Type B pancreatic cell (in vitro differentiated cells): ENCODE data around the gene INPP5A. TPM values are rescaled to one million over a fixed set of nuclear protein-coding genes. Genes with fewer than 3 reads are reported as not detected.

Experiments used
- DNase-seq: peaks from one replicate; pipeline ENCODE4 v3.0.0; 2021; ENCODE audit warnings: mixed read lengths; ENCODE audit not compliant: unreplicated experiment; ENCODE audit errors: extremely low spot score
- H3K27ac Mint-ChIP-seq: 2 replicates; pipeline ENCODE4 v1.8.0; 2021; ENCODE audit warnings: mild to moderate bottlenecking, mixed read lengths
- H3K27me3 Mint-ChIP-seq: 2 replicates; pipeline ENCODE4 v1.8.0; 2021; ENCODE audit warnings: mixed read lengths
- H3K36me3 Mint-ChIP-seq: 2 replicates; pipeline ENCODE4 v1.8.0; 2021; ENCODE audit warnings: mixed read lengths
- H3K4me1 Mint-ChIP-seq: one replicate; pipeline ENCODE4 v1.8.0; 2021; ENCODE audit warnings: mixed read lengths; ENCODE audit not compliant: unreplicated experiment
- H3K4me3 Mint-ChIP-seq: 2 replicates; pipeline ENCODE4 v1.8.0; 2021; ENCODE audit warnings: mild to moderate bottlenecking, mixed read lengths
- H3K9me3 Mint-ChIP-seq: 2 replicates; pipeline ENCODE4 v1.8.0; 2021; ENCODE audit warnings: mixed read lengths
- total RNA-seq: library from RNA; stranded (reverse); gene quantifications from 2 replicates; pipeline ENCODE4 v1.2.1, GENCODE V29; 2021; ENCODE audit warnings: low replicate concordance
- TF ChIP-seq, protein P1 (sequence below): fragments of 200-600 bp; sonication (generic); conservative IDR thresholded peaks from 2 replicates; pipeline ENCODE4 v1.5.0; 2021; ENCODE audit warnings: antibody characterized with exemption, mild to moderate bottlenecking

INPP5A gene
- total RNA-seq, 1 donor from 2014 or later: 26.6 TPM

- Mint-ChIP-seq H3K27me3 (no peaks in the 10 kb centered on the region), H3K4me3 (no peak overlapping the region), H3K9me3 (no peaks in the 10 kb centered on the region), H3K36me3 (peaks cover 5% of the 10 kb centered on the region), H3K27ac (no peak overlapping the region), H3K4me1 (peaks cover 14% of the 10 kb centered on the region)
- no peak for DNase-seq
- TF ChIP-seq, protein P1, sequence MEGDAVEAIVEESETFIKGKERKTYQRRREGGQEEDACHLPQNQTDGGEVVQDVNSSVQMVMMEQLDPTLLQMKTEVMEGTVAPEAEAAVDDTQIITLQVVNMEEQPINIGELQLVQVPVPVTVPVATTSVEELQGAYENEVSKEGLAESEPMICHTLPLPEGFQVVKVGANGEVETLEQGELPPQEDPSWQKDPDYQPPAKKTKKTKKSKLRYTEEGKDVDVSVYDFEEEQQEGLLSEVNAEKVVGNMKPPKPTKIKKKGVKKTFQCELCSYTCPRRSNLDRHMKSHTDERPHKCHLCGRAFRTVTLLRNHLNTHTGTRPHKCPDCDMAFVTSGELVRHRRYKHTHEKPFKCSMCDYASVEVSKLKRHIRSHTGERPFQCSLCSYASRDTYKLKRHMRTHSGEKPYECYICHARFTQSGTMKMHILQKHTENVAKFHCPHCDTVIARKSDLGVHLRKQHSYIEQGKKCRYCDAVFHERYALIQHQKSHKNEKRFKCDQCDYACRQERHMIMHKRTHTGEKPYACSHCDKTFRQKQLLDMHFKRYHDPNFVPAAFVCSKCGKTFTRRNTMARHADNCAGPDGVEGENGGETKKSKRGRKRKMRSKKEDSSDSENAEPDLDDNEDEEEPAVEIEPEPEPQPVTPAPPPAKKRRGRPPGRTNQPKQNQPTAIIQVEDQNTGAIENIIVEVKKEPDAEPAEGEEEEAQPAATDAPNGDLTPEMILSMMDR: no peak
Observed at GRCh38 chr10:132638130-132638515, 100.5 kb downstream of the INPP5A start.

GRCh38 chr10:132639470-132639869 is 101.9 kb downstream of the INPP5A start:
- Mint-ChIP-seq H3K27ac (no peak overlapping the region), H3K4me1 (peaks cover 14% of the 10 kb centered on the region)
- TF ChIP-seq, protein P1: no peak

DNA sequence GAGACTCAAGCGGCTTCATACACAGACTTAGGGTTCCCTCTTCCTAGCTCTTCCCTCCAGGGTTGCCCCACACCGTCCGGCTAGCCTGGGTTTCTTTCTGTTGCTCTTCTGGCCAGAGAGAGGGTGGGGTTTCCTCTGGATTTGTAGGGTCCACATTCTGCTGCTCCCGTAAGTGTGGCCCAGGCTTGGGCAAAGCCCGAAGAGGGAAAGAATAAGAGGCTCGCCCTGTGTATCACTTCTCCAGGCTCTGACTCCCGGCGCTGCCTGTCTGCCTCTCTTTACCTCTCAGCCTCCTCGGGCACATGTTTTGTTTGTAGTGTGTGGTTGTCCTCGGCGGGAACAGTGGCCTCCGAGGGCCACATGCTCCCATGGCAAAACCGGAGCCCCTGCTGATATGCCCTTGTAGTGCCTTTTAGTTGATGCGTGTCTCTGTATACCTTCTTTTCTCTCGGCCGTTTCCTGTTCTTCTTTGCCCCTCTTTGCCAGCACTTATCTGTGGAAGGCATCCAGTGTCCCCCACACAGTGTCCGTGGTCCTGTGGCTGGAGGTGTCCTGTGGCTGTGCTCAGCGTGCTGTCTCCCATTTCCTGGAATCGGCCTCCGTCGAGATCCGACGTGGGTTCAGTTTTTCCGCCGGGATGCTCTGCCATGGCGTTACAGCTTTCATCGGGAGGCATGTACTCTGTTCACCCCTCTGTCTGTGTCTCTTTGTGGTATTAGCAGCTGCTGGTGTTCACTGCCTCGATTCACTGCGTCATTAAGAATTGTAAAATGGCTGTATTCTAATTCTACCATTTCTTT is 102.9 kb downstream of the INPP5A start:
- H3K4me1 Mint-ChIP-seq: peaks cover 14% of the 10 kb centered on the region
- no peaks in the 10 kb centered on the region for H3K27me3 Mint-ChIP-seq
- no peak for DNase-seq
- H3K4me3 Mint-ChIP-seq: no peak overlapping the region
- peaks cover 5% of the 10 kb centered on the region for H3K36me3 Mint-ChIP-seq
- H3K9me3 Mint-ChIP-seq: no peaks in the 10 kb centered on the region
- TF ChIP-seq, protein P1: no peak
- H3K27ac Mint-ChIP-seq: no peak overlapping the region

More at GRCh38 chr10:132639470-132639869, 101.9 kb downstream of the INPP5A start:
- Mint-ChIP-seq H3K9me3 (no peaks in the 10 kb centered on the region), H3K36me3 (peaks cover 5% of the 10 kb centered on the region), H3K27me3 (no peaks in the 10 kb centered on the region), H3K4me3 (no peak overlapping the region)
- DNase-seq: no peak

GRCh38 chr10:132641401-132641800 is 103.8 kb downstream of the INPP5A start:
- peaks cover 14% of the 10 kb centered on the region for H3K4me1 Mint-ChIP-seq
- no peak for DNase-seq
- no peaks in the 10 kb centered on the region for H3K27me3 Mint-ChIP-seq
- no peak overlapping the region for H3K27ac Mint-ChIP-seq
- no peak overlapping the region for H3K4me3 Mint-ChIP-seq
- TF ChIP-seq, protein P1: no peak
- no peaks in the 10 kb centered on the region for H3K9me3 Mint-ChIP-seq
- peaks cover 5% of the 10 kb centered on the region for H3K36me3 Mint-ChIP-seq

DNA sequence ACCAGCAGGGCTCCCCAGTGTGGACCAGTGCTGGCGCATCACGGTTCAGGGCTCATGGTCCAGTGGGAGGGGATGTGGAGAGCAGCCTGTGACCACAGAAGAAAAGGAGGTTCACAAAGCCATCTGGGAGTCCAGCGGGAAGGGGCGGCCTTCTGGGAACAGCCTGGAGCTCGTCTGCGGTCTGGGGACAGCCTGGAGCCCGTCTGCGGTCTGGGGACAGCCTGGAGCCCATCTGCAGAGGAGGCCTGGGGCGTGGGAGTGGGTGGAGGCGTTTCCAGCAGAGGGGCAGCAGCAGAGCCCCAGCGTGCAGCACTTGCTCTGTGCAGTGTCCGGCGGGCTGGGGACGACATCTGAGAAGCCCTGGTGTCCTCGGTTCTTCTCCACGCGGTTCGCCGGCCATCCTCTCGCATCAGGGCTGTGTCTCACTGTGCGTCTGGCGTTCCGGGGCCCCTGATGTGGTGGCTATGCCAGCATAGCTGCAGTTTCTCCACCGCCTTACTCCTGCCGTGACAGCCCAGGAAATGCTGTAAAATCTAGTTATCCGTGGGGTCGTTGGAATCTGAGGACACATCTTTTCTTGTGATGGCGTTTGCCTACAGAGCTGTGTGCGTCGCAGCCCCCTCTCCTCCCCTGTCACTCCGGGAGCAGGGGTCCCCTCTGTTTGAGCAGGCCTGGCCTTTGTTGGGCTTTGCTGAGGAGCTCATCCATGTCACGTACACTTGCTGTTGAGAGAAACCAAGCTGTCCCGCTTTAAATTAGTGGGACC is 104.6 kb downstream of the INPP5A start:
- peaks cover 5% of the 10 kb centered on the region for H3K36me3 Mint-ChIP-seq
- no peak overlapping the region for H3K4me3 Mint-ChIP-seq
- TF ChIP-seq, protein P1: no peak
- H3K4me1 Mint-ChIP-seq: peaks cover 14% of the 10 kb centered on the region
- no peaks in the 10 kb centered on the region for H3K9me3 Mint-ChIP-seq
- H3K27ac Mint-ChIP-seq: no peak overlapping the region
- DNase-seq: no peak
- no peaks in the 10 kb centered on the region for H3K27me3 Mint-ChIP-seq
